MCF 10A (cell line): ENCODE measurements around the gene ECPAS. TPM values are rescaled to one million over a fixed set of nuclear protein-coding genes. Genes with fewer than 3 reads are reported as not detected.

Experiments used
- BruUV-seq: library from RNA; stranded (reverse); fragments of 400-500 nt; replicated peaks from 2 replicates; lab custom pipeline; 2021; lab: Mats Ljungman, UMichigan
- CTCF ChIA-PET: fragments of 300-600 bp; sonication (Branson Sonifier 250); formaldehyde crosslinking; extraction: SDS; loops from one replicate; lab custom pipeline; 2021; ENCODE audit warnings: antibody characterized with exemption, inconsistent platforms; lab: Yijun Ruan, JAX
- POLR2A ChIA-PET: fragments of 300-600, 350-650 bp; sonication (Branson Sonifier 250); formaldehyde crosslinking; extraction: SDS; loops from one replicate; lab custom pipeline; 2020; ENCODE audit warnings: antibody characterized with exemption, inconsistent platforms; lab: Yijun Ruan, JAX
- DNase-seq: peaks from one replicate; pipeline ENCODE4 v3.0.0-alpha.2; 2018; ENCODE audit not compliant: unreplicated experiment
- H3K27ac Mint-ChIP-seq: one replicate; pipeline ENCODE4 v1.8.0; 2022; ENCODE audit warnings: mild to moderate bottlenecking, low read depth, mixed read lengths; ENCODE audit not compliant: unreplicated experiment
- H3K27me3 Mint-ChIP-seq: one replicate; pipeline ENCODE4 v1.8.0; 2022; ENCODE audit warnings: mixed read lengths; ENCODE audit not compliant: insufficient read depth, unreplicated experiment
- H3K36me3 Mint-ChIP-seq: one replicate; pipeline ENCODE4 v1.8.0; 2022; ENCODE audit warnings: mild to moderate bottlenecking, moderate library complexity, mixed read lengths; ENCODE audit not compliant: insufficient read depth, unreplicated experiment
- H3K4me1 Mint-ChIP-seq: one replicate; pipeline ENCODE4 v1.8.0; 2022; ENCODE audit warnings: mixed read lengths; ENCODE audit not compliant: insufficient read depth, unreplicated experiment
- H3K4me3 Mint-ChIP-seq: one replicate; pipeline ENCODE4 v1.8.0; 2022; ENCODE audit warnings: mild to moderate bottlenecking, moderate library complexity, mixed read lengths; ENCODE audit not compliant: unreplicated experiment
- H3K9me3 Mint-ChIP-seq: one replicate; pipeline ENCODE4 v1.8.0; 2022; ENCODE audit warnings: mixed read lengths; ENCODE audit not compliant: unreplicated experiment
- CTCF ChIP-seq: fragments of 200-600 bp; IDR thresholded peaks from one replicate; pipeline ENCODE4 v1.8.0; 2022; ENCODE audit warnings: antibody characterized with exemption, mild to moderate bottlenecking; ENCODE audit not compliant: unreplicated experiment
- intact Hi-C: fragments of 100-400 bp; cut with micrococcal nuclease; formaldehyde crosslinking; loops from 2 replicates; pipeline ENCODE4 v1.14.1; 2022
- total RNA-seq: library from RNA; stranded (reverse); gene quantifications from 2 replicates; pipeline ENCODE4 v1.2.3, GENCODE V29; 2022

Gene ECPAS
- total RNA-seq, 1 experiment from 2014 or later = 152 TPM

GRCh38 chr9:111375062-111375461 is 109.1 kb downstream of the ECPAS start:
- H3K9me3 Mint-ChIP-seq = no peaks in the 10 kb centered on the region
- H3K4me3 Mint-ChIP-seq = no peak overlapping the region
- DNase-seq = no peak
- intact Hi-C loops = no loop called here
- POLR2A ChIA-PET = interaction anchor here (0.8 kb wide), 1 partner anchor 12 kb away, joined by 3 read pairs; no protein-coding TSS in a partner anchor
- peaks cover 63% of the 10 kb centered on the region for H3K36me3 Mint-ChIP-seq
- no peak for TF ChIP-seq CTCF
- H3K4me1 Mint-ChIP-seq = peaks cover 19% of the 10 kb centered on the region
- no TSS peak for BruUV-seq
- CTCF ChIA-PET = interaction anchor here (0.6 to 1.5 kb wide), 3 partner anchors 26 to 751 kb away, joined by 3 to 6 read pairs (median 5); no protein-coding TSS in a partner anchor
- H3K27me3 Mint-ChIP-seq = no peaks in the 10 kb centered on the region
- peak overlapping the region; percentile 64 for H3K27ac Mint-ChIP-seq

GRCh38 chr9:111372297-111372696 is 111.9 kb downstream of the ECPAS start:
- Mint-ChIP-seq H3K36me3 (peaks cover 88% of the 10 kb centered on the region), H3K4me1 (peaks cover 19% of the 10 kb centered on the region), H3K9me3 (no peaks in the 10 kb centered on the region), H3K27ac (no peak overlapping the region), H3K4me3 (no peak overlapping the region), H3K27me3 (no peaks in the 10 kb centered on the region)
- no TSS peak for BruUV-seq
- no peak for TF ChIP-seq CTCF
- POLR2A ChIA-PET = interaction anchor here (1.2 kb wide), 1 partner anchor 16 kb away, joined by 3 read pairs; no protein-coding TSS in a partner anchor
- intact Hi-C loops = no loop called here
- CTCF ChIA-PET = interaction anchor here (0.6 kb wide), 1 partner anchor 775 kb away, joined by 3 read pairs; no protein-coding TSS in a partner anchor
- DNase-seq = no peak

GRCh38 chr9:111366978-111367377 is 117.2 kb downstream of the ECPAS start:
- Mint-ChIP-seq H3K36me3 (peaks cover 94% of the 10 kb centered on the region), H3K4me3 (no peak overlapping the region), H3K27ac (no peak overlapping the region), H3K9me3 (no peaks in the 10 kb centered on the region), H3K4me1 (no peaks in the 10 kb centered on the region), H3K27me3 (no peaks in the 10 kb centered on the region)
- POLR2A ChIA-PET = interaction anchor here (0.6 kb wide), 1 partner anchor 55 kb away, joined by 3 read pairs; no protein-coding TSS in a partner anchor
- no peak for DNase-seq
- CTCF ChIA-PET = no interaction called here
- intact Hi-C loops = no loop called here
- no peak for TF ChIP-seq CTCF
- BruUV-seq = no TSS peak

DNA sequence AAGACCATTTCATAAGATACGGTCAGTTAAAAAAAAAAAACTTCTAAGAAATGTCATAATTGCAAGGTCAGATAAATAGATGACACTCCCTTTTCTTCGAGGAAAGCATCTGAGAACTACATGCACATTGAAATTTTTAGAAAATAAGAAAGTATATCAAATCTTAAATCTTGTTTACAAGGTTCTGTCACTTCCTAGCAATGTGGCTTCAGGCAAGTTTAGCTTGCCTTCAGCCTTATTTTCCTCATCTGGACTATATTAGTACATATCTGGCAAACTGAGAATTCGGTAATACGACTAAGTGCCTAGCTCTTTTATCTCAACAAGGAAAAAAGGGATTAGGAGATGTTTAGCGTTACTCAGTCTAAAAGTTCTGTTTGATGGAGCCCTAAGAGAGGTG is 121.7 kb downstream of the ECPAS start:
- intact Hi-C loops = no loop called here
- H3K9me3 Mint-ChIP-seq = no peaks in the 10 kb centered on the region
- BruUV-seq = no TSS peak

More for the DNA sequence above, 121.7 kb downstream of the ECPAS start:
- ChIA-PET POLR2A (interaction anchor here (0.6 to 0.7 kb wide), 2 partner anchors 54 to 935 kb away, joined by 3 to 6 read pairs; no protein-coding TSS in a partner anchor), CTCF (no interaction called here)
- no peak for DNase-seq
- Mint-ChIP-seq H3K36me3 (peaks cover 84% of the 10 kb centered on the region), H3K4me1 (peaks cover under 1% of the 10 kb centered on the region), H3K27ac (no peak overlapping the region), H3K4me3 (no peak overlapping the region), H3K27me3 (no peaks in the 10 kb centered on the region)
- no peak for TF ChIP-seq CTCF
